ENCODE data around the gene PNMA6E.
"Not testable (repeated sequence)": the region's sequence is repeated elsewhere in the genome, so short reads cannot be mapped to it uniquely, and the experiment has no call there.

PNMA6E gene

DNA sequence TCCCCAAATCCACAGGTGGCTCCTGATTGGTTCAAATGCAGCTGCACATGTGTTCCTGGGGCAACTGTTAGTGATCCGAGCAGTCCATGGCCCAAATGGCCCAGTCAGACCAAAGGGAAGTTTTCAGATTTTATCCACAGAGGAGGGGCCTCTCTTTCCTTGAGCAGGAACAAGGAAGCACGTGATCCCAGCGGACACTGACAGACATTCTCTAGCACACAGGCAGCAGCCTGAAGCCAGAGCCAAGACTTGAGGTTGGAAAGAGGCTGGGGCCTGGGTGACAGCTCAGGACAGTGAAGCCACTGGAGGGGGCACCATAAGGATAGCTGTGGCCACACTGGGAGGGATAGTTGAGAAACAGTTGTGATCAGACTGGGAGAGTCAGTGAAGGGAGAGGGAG is 6.6 kb upstream of the PNMA6E start:
- DNase-seq: no peak

DNA sequence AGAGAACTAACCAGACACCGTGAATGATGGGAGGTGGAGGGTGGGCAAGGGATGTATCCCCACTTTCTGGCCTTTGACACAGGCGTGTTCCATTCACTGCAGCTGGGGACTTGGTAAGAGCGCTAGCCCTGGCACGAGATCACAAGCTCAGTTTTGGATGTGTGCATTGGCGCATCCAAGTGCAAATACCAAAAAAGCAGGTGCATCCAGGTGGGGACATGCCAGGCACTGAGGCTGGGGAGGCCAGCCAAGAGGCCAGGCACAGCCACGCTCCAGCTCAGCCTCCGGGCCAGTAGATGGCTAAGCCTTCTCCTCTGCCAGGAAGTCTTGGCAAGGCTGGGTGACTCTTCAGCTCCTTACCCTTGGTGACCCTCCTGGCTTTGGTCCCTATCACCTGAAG is 5.8 kb upstream of the PNMA6E start:
- no peak for DNase-seq

DNA sequence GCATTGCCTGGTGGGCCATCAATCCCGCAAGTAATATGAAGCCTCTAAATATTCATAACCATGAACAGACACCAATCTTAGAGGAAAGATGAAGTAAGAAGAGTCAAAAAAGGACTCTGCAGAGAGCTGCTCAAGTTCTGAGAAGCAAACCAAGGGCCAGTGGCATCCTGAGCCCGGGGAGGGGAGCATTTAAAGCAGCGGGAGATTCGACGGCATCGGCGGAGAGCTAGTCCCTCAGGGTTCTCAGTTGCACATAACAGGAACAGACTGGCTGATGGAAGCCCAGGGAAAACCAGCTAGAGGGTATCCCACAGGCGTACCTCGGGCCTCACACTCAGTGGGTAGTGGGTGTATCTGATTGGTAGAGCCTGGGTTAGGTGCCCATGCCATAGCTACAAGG is 4.9 kb upstream of the PNMA6E start:
- no peak for DNase-seq

DNA sequence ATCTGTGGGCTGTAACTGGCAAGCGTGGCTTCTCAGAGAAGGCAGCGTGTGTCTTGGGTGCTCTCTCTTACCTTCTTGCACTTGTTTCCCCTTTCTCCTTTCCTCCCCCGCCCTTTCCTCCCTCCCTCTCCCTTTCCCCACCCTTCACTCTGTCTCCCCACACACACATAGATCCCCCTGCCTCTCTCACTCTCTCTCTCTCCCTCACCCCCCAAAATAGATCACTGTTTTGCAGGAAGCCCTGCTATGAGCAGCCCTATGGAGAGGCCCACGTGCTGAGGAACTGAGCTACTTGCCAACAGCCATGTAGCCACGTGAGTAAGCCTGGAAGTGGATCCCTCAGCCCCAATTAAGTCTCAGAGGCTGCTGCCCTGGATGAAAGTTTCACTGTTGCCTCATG is 4.3 kb upstream of the PNMA6E start:
- DNase-seq: no peak

DNA sequence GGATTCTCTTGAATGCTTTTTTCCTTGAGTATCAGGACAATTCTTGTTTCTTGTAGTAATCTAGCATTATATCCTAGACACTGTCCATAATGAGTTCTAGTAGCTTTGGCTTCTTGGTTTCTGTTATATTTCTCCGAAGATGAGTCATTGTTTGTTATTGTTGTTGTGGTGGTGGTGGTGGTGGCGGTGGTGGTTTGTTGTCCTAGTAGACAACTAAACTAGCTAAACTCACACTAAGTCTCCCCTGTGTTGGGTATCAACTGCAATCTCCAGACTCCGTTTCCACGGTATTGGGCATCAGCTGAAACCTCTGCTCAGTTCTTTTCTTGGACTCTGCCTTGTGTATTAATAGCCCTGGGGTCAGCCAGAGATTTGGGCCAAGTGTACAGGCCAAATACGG is 3.2 kb upstream of the PNMA6E start:
- DNase-seq: not testable (repeated sequence)

DNA sequence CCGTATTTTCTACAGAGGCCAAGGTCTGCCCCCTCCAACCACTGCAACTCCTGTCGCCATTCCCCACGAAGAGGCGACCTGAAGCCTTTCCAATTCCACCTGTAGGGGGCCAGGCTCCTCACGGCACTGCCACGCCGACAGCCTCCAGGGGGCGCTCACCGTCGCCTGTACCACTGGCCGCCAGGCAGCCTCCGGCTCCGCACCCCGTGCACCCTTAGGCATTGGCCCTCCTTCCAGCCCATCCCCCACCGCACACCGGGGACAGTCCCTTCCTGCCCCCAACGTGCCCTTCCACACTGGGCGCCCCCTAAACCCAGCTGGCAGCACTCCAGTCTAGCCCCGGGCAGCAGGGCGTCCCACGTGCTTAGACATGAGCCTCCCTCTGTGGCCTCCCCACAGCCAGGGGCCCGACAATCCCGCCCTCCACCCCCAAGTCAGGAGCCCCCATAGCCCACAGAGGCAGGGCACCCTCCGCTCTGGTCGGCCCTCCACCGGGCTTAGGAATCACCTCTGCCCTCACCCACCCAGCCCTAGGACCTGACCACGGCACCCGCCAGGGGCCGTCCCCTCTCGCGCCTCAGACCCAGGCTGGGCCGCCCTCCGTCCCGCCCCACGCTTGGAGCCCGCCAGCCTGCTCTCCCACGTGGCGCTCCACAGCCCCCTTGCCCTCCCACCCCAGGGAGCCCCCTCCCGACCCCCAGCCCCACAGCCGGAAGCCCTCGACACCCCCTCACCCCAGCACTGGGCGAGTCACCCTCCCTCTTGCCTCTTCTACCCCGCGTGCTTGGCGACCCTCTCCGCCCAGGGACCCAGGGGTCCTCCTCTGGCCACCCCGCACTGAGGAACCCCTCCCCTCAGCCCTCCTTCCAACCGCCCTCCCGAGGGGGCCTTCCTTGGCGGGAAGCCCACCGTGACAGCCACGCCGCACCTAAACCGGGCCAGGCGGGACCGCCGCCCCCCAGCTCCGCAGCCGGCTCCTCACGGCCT is 711 bp downstream of the PNMA6E start:
- peak; percentile 56 for DNase-seq

DNA sequence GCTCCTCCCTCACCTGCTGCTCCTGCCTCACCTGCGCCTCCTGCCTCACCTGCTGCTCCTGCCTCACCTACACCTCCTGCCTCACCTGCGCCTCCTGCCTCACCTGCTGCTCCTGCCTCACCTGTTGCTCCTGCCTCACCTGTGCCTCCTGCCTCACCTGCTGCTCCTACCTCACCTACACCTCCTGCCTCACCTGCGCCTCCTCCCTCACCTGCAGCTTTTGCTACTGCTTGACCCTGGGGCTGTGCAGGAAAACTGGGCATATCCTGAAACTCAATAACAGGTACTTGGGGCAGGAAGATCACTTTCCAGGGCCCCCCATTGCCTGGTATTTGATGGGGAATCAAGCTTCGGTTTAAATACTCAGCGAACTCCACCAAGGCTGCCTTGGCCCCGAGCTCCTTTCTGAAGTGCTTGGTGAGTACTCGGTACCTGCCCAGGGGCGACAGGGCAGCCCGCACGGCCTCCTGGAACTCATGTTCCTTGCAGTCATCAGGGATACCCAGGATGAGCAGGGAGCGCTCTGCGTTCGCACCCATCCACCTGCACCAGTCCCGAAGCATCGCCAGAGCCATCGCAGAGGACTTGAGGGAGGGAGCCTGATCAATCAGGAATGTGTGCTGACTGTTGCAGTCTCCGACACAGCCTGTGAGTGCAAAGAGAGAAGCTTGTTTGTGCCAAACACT is 2.7 kb downstream of the PNMA6E start:
- DNase-seq: no peak

DNA sequence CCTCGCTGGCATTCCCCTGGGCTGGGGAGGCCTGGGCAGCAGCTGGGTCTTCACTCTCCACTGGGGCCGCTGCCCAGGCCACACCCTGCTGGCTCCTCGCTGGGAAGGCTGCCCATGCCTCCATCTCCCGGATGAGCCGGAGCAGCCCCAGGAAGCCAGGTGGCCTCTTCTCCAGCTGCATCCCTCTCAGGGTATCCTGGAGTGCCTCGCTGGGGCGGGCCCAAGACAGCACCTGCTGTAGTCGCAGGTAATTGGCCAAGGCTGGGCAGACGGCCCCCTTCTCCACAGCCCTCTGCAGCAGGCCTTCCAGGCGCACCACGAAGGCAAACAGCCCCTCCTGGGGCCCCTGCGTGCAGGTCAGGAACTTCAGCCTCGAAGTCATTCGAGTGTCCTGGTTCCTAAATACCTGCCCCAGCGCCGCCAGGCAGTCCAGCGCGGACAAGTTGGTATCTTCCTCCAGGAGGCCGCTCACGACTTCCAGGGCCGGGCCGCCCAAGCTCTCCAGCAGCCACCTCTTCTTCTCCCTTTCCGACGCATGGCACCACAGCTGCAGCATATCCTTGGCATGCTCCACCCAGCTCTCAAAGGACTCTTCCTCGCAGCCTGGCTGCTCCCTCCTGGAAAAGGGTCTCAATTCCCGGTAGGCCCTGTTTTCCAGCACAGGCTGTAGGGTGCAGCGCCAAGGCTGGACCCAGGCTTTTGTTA is 3.7 kb downstream of the PNMA6E start:
- DNase-seq: no peak

DNA sequence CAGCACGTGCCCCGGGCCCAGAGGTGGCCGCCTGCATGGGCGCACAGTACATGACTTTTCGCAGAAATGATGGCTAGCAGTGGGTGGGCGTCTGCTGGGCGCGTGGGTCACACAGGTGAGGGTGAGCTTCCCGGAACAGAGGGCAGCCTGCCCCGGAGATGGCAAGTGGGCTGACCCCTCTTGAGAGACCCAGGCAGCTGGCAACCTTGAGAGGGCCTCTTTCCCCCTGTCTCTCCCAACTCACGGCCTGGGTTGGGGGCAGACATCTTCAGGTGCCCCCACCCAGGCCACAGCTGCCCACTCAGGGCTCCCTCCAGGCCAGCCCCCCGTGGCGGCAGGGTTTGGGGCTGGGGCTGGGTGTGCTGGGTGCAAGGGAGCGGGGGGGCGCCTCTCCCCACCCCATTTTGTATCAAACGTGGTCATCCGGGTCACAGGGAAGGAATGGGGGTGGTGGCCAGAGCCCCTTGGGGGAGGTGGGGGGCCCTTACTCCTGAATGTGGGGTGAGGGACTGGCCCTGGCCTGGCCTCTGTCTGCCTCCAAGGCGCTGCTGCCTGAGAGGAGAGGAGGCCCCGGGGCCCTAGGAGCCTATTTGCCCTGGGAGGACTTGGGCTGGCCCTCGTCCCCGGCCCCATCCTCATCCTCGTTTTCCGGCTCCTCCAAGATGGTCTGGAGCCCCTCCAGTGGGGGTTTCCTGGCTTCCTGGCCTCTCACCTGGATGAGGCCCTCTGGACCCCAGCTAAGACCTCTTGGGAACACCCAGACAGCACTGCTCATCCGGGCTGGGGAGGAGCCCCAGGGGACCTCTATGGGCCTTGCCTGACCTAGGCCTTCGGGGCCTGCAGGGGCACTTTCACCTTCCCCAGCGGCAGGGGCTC is 4.6 kb downstream of the PNMA6E start:
- no peak for DNase-seq

DNA sequence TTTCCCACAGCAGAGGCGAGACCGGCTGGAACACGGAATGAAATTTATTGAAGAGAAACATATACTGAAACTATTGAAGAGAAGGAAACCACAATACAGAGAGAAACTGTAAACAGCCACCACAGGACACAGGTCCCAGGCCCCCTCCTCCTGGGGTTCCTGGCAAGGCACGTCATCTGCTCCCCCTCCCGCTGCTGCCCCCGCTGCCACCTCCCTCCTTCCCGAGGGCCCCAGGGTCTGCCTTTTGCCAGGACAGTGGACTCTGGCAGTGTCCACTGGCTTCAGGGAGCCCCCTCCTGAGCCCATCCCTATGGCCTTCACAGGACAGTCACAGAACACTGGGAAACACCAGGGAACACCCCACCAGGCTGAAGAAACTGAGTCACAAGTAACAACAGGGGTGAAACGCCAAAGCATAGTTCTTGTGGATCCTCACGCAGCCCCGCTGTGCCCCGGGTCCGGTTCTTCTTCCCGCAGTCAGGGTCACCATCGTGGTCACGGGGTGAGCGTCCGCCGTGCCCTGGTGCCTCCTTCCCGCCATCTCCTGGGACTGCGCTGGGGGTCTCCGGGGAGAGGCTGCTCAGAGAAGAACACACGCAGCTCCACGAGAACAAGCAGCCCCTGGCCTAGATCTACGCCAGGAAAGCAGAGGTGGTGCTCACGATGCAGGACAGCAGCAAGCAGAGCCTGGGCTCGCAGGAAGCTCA is 5.4 kb downstream of the PNMA6E start:
- no peak for DNase-seq

DNA sequence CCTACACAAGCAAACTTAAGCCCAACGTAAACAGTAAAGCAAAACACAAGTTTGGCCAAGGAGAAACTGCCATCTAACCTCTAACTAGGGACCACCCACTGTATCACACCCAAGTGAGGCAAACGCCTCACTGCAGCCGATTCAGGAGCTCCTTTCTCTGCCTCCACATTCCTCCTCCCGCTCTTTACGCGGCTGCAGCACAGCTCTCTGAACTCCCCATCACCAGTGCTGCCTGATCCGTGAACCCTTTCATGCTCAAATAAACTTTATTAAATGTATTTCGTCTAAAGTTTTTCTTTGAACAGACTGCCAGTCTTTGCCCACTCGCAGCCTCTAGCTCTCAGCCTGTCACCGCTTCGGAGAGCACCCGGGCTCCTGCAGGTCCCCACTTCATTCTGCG is 6.5 kb downstream of the PNMA6E start:
- no peak for DNase-seq

DNA sequence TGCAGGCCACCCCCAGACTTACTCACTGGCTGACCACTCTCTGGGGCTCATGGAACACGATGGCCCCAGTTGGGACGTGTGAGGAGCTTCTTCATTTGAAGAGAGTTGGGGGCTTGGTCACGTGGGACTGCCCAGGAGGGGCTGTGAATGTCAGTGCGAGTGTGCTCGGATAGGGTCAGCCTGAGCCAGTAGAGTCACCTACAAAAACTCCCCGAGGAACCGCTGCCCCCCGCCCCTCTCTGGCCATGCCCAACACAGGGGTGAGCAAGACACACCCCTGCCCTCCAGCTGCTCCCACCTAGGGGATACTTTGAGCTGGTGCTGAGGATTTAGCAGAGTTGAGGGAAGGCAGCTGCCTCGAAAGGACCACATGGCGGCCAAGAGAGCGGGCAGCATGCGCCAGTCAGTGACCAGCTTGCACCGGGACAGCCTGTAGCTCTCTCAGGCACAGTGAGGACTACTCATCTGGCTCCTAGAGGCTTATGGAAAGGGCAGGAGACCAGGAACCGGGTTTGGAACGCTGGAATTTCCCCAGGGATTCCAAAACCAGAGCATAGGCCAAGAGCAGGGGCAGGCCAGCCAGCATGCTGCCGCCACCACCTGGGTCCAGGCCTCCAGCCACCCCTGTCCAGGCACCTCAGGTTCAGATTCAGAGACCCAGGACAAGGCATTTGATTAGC is 8.4 kb downstream of the PNMA6E start:
- no peak for DNase-seq

DNA sequence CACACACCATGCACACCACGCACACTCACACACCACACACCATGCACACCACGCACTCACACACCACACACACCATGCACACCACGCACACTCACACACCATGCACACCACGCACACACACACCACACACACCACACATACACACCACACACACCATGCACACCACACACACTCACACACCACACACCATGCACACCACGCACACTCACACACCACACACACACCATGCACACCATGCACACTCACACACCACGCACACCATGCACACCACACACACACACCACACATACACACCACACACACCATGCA is 11.7 kb downstream of the PNMA6E start:
- DNase-seq: not testable (repeated sequence)

DNA sequence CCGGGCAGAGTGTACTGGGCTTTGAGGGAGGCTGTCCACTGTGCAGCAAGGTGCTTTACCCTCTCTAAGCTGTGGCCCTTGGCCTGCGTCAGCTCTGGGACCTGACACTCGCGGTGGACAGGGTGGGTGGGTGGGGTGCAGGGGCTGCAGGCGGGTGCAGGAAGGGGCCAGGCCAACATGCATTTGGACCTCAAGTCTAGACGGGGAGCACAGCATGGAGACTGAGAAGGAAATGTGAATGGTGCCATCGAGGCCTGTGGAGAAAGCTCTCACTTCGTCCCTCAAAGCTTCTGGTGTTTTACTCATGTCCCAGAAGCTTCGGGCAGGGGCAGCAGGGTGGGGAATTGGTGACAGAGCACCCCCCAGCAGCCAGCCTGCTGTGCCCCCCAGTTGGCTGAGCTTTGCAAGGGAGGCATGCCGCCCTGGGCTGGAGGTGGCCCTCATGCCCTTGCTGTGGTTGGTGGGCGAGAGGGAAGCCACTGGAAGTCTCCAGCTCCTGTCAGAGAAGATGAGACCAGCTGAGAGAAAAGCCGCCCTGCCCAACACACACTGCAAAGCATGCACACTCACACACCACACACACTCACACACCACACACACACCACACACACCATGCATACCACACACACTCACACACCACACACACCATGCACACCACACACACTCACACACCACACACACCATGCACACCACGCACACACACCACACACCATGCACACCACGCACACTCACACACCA is 12.3 kb downstream of the PNMA6E start:
- DNase-seq: no peak

DNA sequence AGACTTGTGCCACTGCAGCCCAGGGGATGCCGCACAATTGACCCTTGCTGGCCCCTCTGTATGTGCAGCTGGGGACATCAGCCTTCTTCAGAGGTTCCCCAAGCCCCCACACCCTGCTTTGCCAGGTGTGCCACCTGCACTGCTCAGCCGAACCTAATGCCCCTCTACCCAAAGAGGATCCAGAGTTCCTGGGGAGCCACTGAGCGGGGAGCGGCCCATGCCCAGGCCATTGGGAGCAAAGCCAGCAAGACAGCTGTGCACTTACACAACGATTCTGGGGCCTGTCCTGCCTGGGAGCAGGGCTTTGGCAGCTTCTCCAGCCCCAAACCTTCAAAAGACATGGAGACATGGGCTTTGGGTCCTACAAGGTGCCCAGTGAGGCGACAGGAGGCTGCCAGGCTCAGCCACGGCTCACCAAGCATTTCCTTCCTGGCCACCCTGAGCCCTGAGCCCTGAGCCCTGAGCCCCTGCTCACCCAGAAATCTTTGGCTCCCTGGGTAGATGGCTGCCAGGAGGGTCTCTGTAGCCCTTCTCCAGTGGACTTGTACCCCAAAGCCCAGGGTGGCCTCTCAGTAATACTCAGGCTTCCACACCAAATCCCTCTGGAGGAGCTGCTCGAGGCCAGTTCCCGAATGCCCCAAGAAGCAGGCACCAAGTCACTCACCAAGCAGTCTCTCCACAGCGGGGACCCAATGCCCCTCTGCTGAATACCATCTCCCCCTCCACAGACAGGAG is 13.0 kb downstream of the PNMA6E start:
- no peak for DNase-seq

DNA sequence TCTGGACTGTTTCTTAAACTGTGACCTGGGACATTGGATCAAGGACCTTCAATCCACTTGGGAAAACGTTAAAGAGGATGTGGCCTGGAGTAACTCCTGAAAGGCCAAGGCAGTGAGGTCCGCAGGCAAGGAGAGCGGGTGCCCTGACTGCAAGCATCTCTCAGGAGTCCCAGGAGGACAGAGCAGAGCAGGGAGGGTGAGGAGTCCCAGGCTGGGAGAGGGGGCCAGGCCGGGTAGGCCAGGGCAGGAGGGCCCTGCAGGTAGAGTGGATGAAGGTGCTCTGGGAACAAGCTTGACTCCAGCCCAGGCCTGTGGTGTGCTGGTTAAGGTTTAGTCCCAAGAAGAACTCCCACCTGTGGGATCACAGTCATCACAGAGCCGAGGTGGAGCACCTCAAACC is 13.8 kb downstream of the PNMA6E start:
- no peak for DNase-seq

DNA sequence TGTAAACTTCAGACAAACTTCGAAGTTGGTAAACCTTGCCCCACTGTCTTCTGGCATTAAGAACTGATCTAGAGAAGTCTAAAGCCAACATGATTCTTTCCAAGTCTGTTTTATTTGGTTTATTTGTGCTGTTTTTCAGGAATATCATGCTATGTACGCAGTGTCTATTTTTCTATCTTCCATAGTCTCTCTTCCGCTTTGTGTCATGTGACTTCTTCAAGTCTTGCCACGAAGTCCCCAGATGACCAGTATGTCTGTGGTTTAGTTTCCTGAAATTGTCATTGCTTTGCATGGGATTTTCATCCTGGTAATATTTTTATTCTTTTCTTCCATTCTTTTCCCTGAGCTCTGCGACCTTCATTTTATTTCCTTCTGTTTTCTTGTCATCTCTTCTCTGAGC is 15.1 kb downstream of the PNMA6E start:
- no peak for DNase-seq

DNA sequence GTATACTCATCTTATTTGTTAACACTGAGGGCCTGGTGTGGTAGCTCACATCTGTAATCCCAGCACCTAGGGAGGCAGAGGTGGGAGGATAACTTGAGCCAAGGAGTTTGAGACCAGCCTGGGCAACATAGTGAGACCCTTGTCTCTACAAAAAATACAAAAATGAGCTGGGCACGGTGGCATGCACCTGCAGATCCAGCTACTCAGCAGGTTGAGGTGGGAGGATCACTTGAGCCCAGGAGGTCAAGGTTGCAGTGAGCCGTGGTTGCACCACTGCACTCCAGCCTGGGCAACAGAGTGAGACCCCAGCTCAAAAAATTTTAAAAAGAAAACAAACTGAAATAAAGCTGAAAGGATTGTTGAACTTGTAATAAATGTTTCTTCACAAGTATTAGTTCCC is 16.2 kb downstream of the PNMA6E start:
- DNase-seq: not testable (repeated sequence)

DNA sequence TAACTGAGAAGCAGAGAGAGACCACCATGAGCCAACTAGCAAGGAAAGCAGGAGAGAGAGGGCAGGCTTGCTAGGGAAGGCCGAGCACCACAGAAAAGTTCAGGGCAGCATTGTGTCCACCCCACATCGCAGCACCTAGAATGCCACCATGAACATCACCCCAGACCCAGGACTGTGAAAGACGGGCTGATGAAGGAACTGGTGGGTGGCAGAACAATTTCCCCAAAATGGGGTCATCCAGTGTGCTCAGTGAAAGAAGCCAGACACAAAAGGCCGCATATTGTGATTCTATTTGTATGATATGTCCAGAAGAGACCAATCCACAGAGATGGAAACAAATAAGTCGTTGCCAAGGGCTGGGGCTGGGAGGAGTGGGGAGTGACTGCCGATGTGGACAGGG is 16.8 kb downstream of the PNMA6E start:
- no peak for DNase-seq

Measured in activated naive CD4-positive, alpha-beta T cell treated with Interleukin-2 at 50 U/mL for 16 hours (primary cell).